CD14-positive monocyte (primary cell): Measurements from ENCODE around the gene PLD6. TPM values are rescaled to one million over a fixed set of nuclear protein-coding genes. Genes with fewer than 3 reads are reported as not detected.

Source experiments
- DNase-seq, 3 donors: peaks; one replicate each; pipeline ENCODE4 v3.0.0-alpha.2; 2011 to 2022
- H2AFZ ChIP-seq: 2 replicates; pipeline ENCODE4 v1.6.0; 2012; ENCODE audit warnings: mild to moderate bottlenecking, low read depth, low read length, inconsistent platforms; ENCODE audit not compliant: insufficient read depth, poor library complexity, severe bottlenecking
- H3K27ac ChIP-seq, 2 donors: 1 replicate in 1 of 2; 2 replicates in 1 of 2; pipeline ENCODE4 v1.5.1; 2012 to 2013; ENCODE audit warnings: low read length in 2 of 2, control low read depth in 1 of 2, inconsistent platforms in 1 of 2, low read depth in 1 of 2, mild to moderate bottlenecking in 1 of 2
- H3K27me3 ChIP-seq, 2 donors: one replicate each; pipeline versions ENCODE4 v1.6.0 to v1.6.1; 2011 to 2013; ENCODE audit warnings: low read length in 2 of 2; ENCODE audit not compliant: control insufficient read depth in 2 of 2, insufficient read depth in 2 of 2
- H3K36me3 ChIP-seq, 2 donors: replicated peaks in 1 of 2; 1 replicate in 1 of 2; 2 replicates in 1 of 2; pipeline versions ENCODE4 v1.5.1 to v1.6.1; 2012 to 2013; ENCODE audit warnings: low read length in 2 of 2, control low read depth in 1 of 2, inconsistent platforms in 1 of 2, mild to moderate bottlenecking in 1 of 2; ENCODE audit not compliant: insufficient read depth in 2 of 2, control insufficient read depth in 1 of 2
- H3K4me1 ChIP-seq, 2 donors: 1 replicate in 1 of 2; 2 replicates in 1 of 2; pipeline versions ENCODE4 v1.5.1 to v1.6.1; 2012 to 2013; ENCODE audit warnings: low read length in 2 of 2, control low read depth in 1 of 2, inconsistent platforms in 1 of 2, mild to moderate bottlenecking in 1 of 2, moderate library complexity in 1 of 2; ENCODE audit not compliant: insufficient read depth in 2 of 2, control insufficient read depth in 1 of 2
- H3K4me2 ChIP-seq: replicated peaks from 2 replicates; pipeline ENCODE3; 2012; ENCODE audit warnings: low read length, moderate library complexity, mild to moderate bottlenecking; ENCODE audit not compliant: poor library complexity, severe bottlenecking; ENCODE audit errors: extremely low read depth
- H3K4me3 ChIP-seq, 3 experiments: fragments of 200-600 bp in 1 of 3; sonication (generic) in 1 of 3; replicated peaks in 1 of 3; 1 replicate in 2 of 3; 2 replicates in 1 of 3; pipeline ENCODE4 v1.5.1; 2011 to 2013; ENCODE audit warnings: low read length in 3 of 3, mild to moderate bottlenecking in 3 of 3, control low read depth in 2 of 3, low read depth in 2 of 3, inconsistent platforms in 1 of 3, moderate library complexity in 1 of 3
- H3K79me2 ChIP-seq: 2 replicates; pipeline ENCODE4 v1.6.0; 2012; ENCODE audit warnings: mild to moderate bottlenecking, control low read depth, inconsistent platforms, low read length, moderate library complexity; ENCODE audit not compliant: insufficient read depth
- H3K9ac ChIP-seq: 2 replicates; pipeline ENCODE4 v1.6.0; 2017; ENCODE audit warnings: low read length, mild to moderate bottlenecking; ENCODE audit not compliant: insufficient read depth, poor library complexity, severe bottlenecking
- H3K9me3 ChIP-seq, 2 donors: replicated peaks in 1 of 2; 1 replicate in 1 of 2; 2 replicates in 1 of 2; pipeline versions ENCODE4 v1.5.1 to v1.6.1; 2012 to 2013; ENCODE audit warnings: low read length in 2 of 2, control low read depth in 1 of 2; ENCODE audit not compliant: control insufficient read depth in 1 of 2, insufficient read depth in 1 of 2
- H4K20me1 ChIP-seq: 2 replicates; pipeline ENCODE4 v1.6.0; 2012; ENCODE audit warnings: mild to moderate bottlenecking, low read length, control low read depth, moderate library complexity; ENCODE audit not compliant: insufficient read depth
- H3K27ac Mint-ChIP-seq, 7 donors: one replicate each; pipeline ENCODE4 v1.8.0; 2020; ENCODE audit warnings: mild to moderate bottlenecking in 7 of 7, mixed read lengths in 7 of 7, moderate library complexity in 6 of 7, inconsistent platforms in 2 of 7
- H3K27me3 Mint-ChIP-seq, 3 donors: one replicate each; pipeline ENCODE4 v1.8.0; 2021 to 2022; ENCODE audit warnings: low read depth in 3 of 3, mild to moderate bottlenecking in 3 of 3, mixed read lengths in 3 of 3, moderate library complexity in 3 of 3, inconsistent platforms in 1 of 3
- H3K36me3 Mint-ChIP-seq, 2 donors: one replicate each; pipeline ENCODE4 v1.8.0; 2020; ENCODE audit warnings: mixed read lengths in 2 of 2, inconsistent platforms in 1 of 2, mild to moderate bottlenecking in 1 of 2
- H3K4me1 Mint-ChIP-seq: one replicate; pipeline ENCODE4 v1.8.0; 2020; ENCODE audit warnings: mild to moderate bottlenecking, mixed read lengths
- H3K4me3 Mint-ChIP-seq, 2 donors: one replicate each; pipeline ENCODE4 v1.8.0; 2020; ENCODE audit warnings: mild to moderate bottlenecking in 2 of 2, mixed read lengths in 2 of 2, moderate library complexity in 1 of 2
- H3K9me3 Mint-ChIP-seq, 7 donors: one replicate each; pipeline ENCODE4 v1.8.0; 2020 to 2022; ENCODE audit warnings: mixed read lengths in 7 of 7, mild to moderate bottlenecking in 6 of 7, moderate library complexity in 6 of 7, inconsistent platforms in 2 of 7
- CTCF ChIP-seq: fragments of 200-600 bp; IDR thresholded peaks from one replicate; pipeline ENCODE4 v1.8.0; 2022; ENCODE audit warnings: antibody characterized with exemption, mild to moderate bottlenecking
- WGBS: methylation state at CpG from one replicate; pipeline ENCODE4 v1.1.5; 2013; ENCODE audit warnings: missing lambda C conversion rate; ENCODE audit not compliant: insufficient coverage; 5-methylcytosine and 5-hydroxymethylcytosine counted together
- intact Hi-C, 2 donors: fragments of 100-400 bp; cut with micrococcal nuclease; formaldehyde crosslinking; loops; one replicate each; pipeline versions ENCODE4 v1.15.0 to v1.15.1; 2023
- polyA plus RNA-seq, 3 donors: library from polyadenylated mRNA; depleted of rRNA in 1 of 3; unstranded in 2 of 3; stranded (reverse) in 1 of 3; fragments of 300-500 nt in 2 of 3; fragments of >200 nt in 1 of 3; fragmentation: Illumina TruSeq in 2 of 3; gene quantifications; 1 replicate in 2 of 3; 2 replicates in 1 of 3; pipeline ENCODE4 v1.2.3, GENCODE V29; 2012 to 2021

The PLD6 gene
- polyA plus RNA-seq, 3 donors = 0.16 to 0.76 (median 0.50) TPM

- Mint-ChIP-seq H3K36me3 (peaks cover 14 to 18% of the 10 kb centered on the region in 2 donors), H3K27me3 (no peaks in the 10 kb centered on the region), H3K9me3 (no peaks in the 10 kb centered on the region), H3K27ac (no peak overlapping the region), H3K4me1 (peaks cover 3% of the 10 kb centered on the region), H3K4me3 (no peak overlapping the region)
- Histone ChIP-seq H3K36me3 (peaks cover 0 to 27% of the 10 kb centered on the region in 2 donors), H3K27me3 (no peaks in the 10 kb centered on the region), H4K20me1 (no peaks in the 10 kb centered on the region), H3K9me3 (no peaks in the 10 kb centered on the region), H2AFZ (no peak overlapping the region), H3K9ac (no peak overlapping the region), H3K4me3 (no peak overlapping the region), H3K4me1 (no peaks in the 10 kb centered on the region), H3K4me2 (no peak overlapping the region), H3K79me2 (no peaks in the 10 kb centered on the region), H3K27ac (no peak overlapping the region)
- no peak for DNase-seq
- intact Hi-C loops = no loop called here
- 74% methylated on average over 5 of the region's 10 CpGs for WGBS
- no peak for TF ChIP-seq CTCF
Measured at GRCh38 chr17:17191961-17192381, 14.2 kb downstream of the PLD6 start.

GRCh38 chr17:17191346-17191792 lies 14.8 kb downstream of the PLD6 start:
- TF ChIP-seq CTCF = no peak
- 90% methylated on average over 5 of the region's 11 CpGs for WGBS
- intact Hi-C loops = no loop called here
- H3K36me3 Mint-ChIP-seq = peaks cover 16 to 18% of the 10 kb centered on the region in 2 donors
- peaks cover 0 to 33% of the 10 kb centered on the region in 2 donors for H3K36me3 ChIP-seq
- no peak overlapping the region for H3K27ac Mint-ChIP-seq
- H3K4me1 Mint-ChIP-seq = peaks cover 6% of the 10 kb centered on the region
- H3K9me3 Mint-ChIP-seq = no peaks in the 10 kb centered on the region
- H3K27me3 Mint-ChIP-seq = no peaks in the 10 kb centered on the region
- no peak overlapping the region for H3K4me3 Mint-ChIP-seq
- no peaks in the 10 kb centered on the region for H4K20me1 ChIP-seq
- no peaks in the 10 kb centered on the region for H3K27me3 ChIP-seq
- H3K9ac ChIP-seq = no peak overlapping the region
- no peak overlapping the region for H2AFZ ChIP-seq
- H3K79me2 ChIP-seq = no peaks in the 10 kb centered on the region
- H3K4me2 ChIP-seq = no peak overlapping the region
- H3K4me1 ChIP-seq = no peaks in the 10 kb centered on the region
- no peak for DNase-seq
- H3K9me3 ChIP-seq = no peaks in the 10 kb centered on the region
- H3K4me3 ChIP-seq = no peak overlapping the region
- no peak overlapping the region for H3K27ac ChIP-seq
